Glutamatergic neuron (in vitro differentiated cells): ENCODE results near the gene AHI1. TPM values are rescaled to one million over a fixed set of nuclear protein-coding genes. Genes with fewer than 3 reads are reported as not detected.

Source experiments
- DNase-seq: peaks from one replicate; pipeline ENCODE4 v3.0.0; 2022
- H3K27ac Mint-ChIP-seq: one replicate; pipeline ENCODE4 v1.8.0; 2020; ENCODE audit warnings: mild to moderate bottlenecking, mixed read lengths, inconsistent platforms; ENCODE audit not compliant: unreplicated experiment
- H3K27me3 Mint-ChIP-seq: one replicate; pipeline ENCODE4 v1.8.0; 2020; ENCODE audit warnings: mild to moderate bottlenecking, moderate library complexity, mixed read lengths, inconsistent platforms; ENCODE audit not compliant: unreplicated experiment
- H3K36me3 Mint-ChIP-seq: one replicate; pipeline ENCODE4 v1.8.0; 2020; ENCODE audit warnings: mild to moderate bottlenecking, mixed read lengths, inconsistent platforms; ENCODE audit not compliant: unreplicated experiment
- H3K4me1 Mint-ChIP-seq: one replicate; pipeline ENCODE4 v1.8.0; 2020; ENCODE audit warnings: mild to moderate bottlenecking, low read depth, mixed read lengths, inconsistent platforms; ENCODE audit not compliant: unreplicated experiment
- H3K4me3 Mint-ChIP-seq: one replicate; pipeline ENCODE4 v1.8.0; 2020; ENCODE audit warnings: mild to moderate bottlenecking, mixed read lengths, inconsistent platforms; ENCODE audit not compliant: unreplicated experiment
- H3K9me3 Mint-ChIP-seq: one replicate; pipeline ENCODE4 v1.8.0; 2020; ENCODE audit warnings: mild to moderate bottlenecking, moderate library complexity, mixed read lengths, inconsistent platforms; ENCODE audit not compliant: unreplicated experiment
- total RNA-seq: library from RNA; stranded (reverse); fragmentation: NEBNext Ultra II Directional; extraction: Animal tissue kit (Norgen Biotek cat#: 25700); gene quantifications from one replicate; pipeline ENCODE4 v1.2.1, GENCODE V29; 2021; ENCODE audit not compliant: unreplicated experiment
- TF ChIP-seq, protein P1 (sequence below): fragments of 200-600 bp; sonication (generic); IDR thresholded peaks from one replicate; pipeline ENCODE4 v1.5.0; 2021; ENCODE audit not compliant: partially characterized antibody, unreplicated experiment

The AHI1 gene
- total RNA-seq, 1 donor from 2014 or later: 11.1 TPM

DNA sequence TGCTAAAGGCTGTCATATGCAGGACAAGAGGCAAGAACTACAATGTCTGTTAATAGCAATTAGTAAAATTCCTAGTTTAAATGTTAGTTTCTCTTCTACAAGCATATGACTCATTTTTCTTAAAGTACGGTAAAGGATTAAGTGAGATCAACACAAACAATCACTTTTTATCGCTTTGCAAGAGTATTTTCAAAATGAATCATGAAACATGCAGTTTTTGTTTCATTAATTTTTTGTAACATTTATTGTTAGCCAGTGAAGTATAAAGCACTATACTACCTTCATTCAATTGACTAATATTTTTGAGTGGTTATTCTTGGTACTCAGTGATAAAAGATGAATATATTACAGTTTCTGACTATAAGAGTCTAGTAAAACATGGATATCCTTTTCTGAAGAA is 138.6 kb downstream of the AHI1 start:
- no peak for DNase-seq
- Mint-ChIP-seq H3K9me3 (no peaks in the 10 kb centered on the region), H3K4me1 (no peaks in the 10 kb centered on the region), H3K4me3 (no peak overlapping the region), H3K36me3 (no peaks in the 10 kb centered on the region), H3K27ac (no peak overlapping the region), H3K27me3 (peaks cover 4% of the 10 kb centered on the region)
- TF ChIP-seq, protein P1, sequence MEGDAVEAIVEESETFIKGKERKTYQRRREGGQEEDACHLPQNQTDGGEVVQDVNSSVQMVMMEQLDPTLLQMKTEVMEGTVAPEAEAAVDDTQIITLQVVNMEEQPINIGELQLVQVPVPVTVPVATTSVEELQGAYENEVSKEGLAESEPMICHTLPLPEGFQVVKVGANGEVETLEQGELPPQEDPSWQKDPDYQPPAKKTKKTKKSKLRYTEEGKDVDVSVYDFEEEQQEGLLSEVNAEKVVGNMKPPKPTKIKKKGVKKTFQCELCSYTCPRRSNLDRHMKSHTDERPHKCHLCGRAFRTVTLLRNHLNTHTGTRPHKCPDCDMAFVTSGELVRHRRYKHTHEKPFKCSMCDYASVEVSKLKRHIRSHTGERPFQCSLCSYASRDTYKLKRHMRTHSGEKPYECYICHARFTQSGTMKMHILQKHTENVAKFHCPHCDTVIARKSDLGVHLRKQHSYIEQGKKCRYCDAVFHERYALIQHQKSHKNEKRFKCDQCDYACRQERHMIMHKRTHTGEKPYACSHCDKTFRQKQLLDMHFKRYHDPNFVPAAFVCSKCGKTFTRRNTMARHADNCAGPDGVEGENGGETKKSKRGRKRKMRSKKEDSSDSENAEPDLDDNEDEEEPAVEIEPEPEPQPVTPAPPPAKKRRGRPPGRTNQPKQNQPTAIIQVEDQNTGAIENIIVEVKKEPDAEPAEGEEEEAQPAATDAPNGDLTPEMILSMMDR: no peak

DNA sequence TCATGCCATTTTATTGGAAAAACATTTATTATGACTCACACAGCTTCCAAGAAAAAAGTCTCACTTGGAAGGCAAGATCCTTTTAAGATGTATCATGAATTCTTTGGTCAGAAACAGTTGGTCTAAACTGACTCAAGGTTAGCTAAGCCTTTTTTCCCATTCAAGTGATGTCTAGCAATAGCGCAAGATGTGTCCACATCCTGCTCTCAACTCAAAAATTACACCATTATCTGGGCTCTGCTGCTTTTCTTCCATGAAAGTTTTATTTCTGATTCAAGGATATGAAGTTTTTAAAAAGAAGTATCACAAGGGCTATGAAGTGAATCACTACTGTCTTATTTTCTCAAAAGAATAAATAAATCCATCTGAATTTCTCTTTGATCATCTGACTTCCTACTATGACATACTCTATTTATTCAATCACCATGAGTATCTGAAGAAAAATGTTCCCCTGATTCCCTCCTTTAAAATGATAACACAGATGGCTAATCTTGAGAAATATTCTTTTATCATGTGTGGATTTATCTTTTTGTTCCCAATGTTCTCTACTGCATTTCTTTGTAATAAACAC is 139.2 kb downstream of the AHI1 start:
- TF ChIP-seq, protein P1: no peak
- Mint-ChIP-seq H3K27me3 (peaks cover 4% of the 10 kb centered on the region), H3K36me3 (no peaks in the 10 kb centered on the region), H3K27ac (no peak overlapping the region), H3K4me3 (no peak overlapping the region), H3K4me1 (no peaks in the 10 kb centered on the region), H3K9me3 (no peaks in the 10 kb centered on the region)
- DNase-seq: no peak

DNA sequence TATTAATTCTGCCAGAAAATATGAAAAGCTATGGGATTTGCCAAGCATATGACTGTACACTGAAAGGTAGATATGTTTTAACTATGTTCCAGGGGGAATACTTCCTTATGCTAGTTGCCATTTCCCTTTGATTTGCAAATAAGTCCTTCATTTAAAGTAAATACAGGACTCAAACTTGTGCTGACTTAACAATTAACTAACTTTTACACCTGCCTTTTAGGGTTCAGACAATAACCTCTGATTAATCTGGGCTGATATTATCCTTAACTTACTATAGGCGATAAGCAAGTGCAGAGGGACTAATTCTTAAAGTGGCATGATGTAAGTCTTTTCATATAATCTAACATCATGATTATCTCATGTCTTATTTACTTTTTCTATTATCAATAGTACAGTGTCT is 143.1 kb downstream of the AHI1 start:
- H3K27me3 Mint-ChIP-seq: no peaks in the 10 kb centered on the region
- no peak for DNase-seq
- TF ChIP-seq, protein P1: no peak
- H3K9me3 Mint-ChIP-seq: no peaks in the 10 kb centered on the region
- H3K27ac Mint-ChIP-seq: no peak overlapping the region
- H3K4me1 Mint-ChIP-seq: no peaks in the 10 kb centered on the region
- H3K36me3 Mint-ChIP-seq: no peaks in the 10 kb centered on the region
- H3K4me3 Mint-ChIP-seq: no peak overlapping the region

DNA sequence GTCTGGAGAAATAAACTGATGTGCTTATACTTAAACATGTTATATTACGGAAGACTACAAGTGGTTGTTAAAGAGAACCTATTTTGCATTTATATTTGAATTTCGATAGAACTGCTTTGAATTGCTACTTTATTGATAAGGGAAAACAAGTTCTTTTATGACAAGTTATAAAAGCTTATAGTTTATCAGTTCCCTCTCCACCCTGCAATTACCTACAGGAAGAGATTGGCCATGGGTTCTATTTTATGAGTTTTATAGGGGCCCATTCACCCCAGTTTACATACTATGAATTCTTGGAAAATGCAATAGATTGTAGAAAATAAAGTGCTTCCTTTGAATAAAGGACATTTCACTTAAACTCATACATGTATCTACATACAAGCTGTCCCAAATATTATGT is 144.4 kb downstream of the AHI1 start:
- no peaks in the 10 kb centered on the region for H3K9me3 Mint-ChIP-seq
- H3K27ac Mint-ChIP-seq: no peak overlapping the region
- no peaks in the 10 kb centered on the region for H3K27me3 Mint-ChIP-seq
- H3K4me3 Mint-ChIP-seq: no peak overlapping the region
- H3K4me1 Mint-ChIP-seq: no peaks in the 10 kb centered on the region
- TF ChIP-seq, protein P1: no peak
- DNase-seq: no peak
- H3K36me3 Mint-ChIP-seq: no peaks in the 10 kb centered on the region

DNA sequence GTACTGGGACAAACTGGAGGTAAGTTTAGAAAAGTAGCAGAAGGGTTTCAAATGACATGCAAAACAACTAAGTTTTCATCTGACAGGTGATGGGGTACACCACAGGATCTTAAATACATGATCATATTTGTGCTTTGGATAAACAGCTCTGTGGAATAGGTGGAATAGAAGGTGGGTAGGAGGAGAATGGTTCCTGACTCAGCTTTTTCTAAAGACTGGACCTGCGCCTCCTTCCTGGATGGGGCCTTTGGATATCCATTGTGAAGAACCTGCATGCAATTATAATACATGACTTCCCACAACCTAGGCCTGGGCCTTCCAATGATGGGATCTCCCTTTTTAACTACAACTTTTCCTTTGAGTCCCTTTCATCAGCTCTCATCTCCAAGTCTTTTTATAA is 145.9 kb downstream of the AHI1 start:
- no peaks in the 10 kb centered on the region for H3K36me3 Mint-ChIP-seq
- no peak overlapping the region for H3K27ac Mint-ChIP-seq
- no peaks in the 10 kb centered on the region for H3K27me3 Mint-ChIP-seq
- DNase-seq: no peak
- no peaks in the 10 kb centered on the region for H3K4me1 Mint-ChIP-seq
- no peaks in the 10 kb centered on the region for H3K9me3 Mint-ChIP-seq
- H3K4me3 Mint-ChIP-seq: no peak overlapping the region
- TF ChIP-seq, protein P1: no peak
